Stimulated activated CD4-positive, alpha-beta T cell treated with anti-CD3 and anti-CD28 coated beads, TNF-alpha, amount 100 ng/mL, for 4 hours (primary cell): Measurements from ENCODE around the gene AKAP7.
"Not testable (repeated sequence)": the region's sequence is repeated elsewhere in the genome, so short reads cannot be mapped to it uniquely, and the experiment has no call there.

ENCODE experiments used
- DNase-seq, 3 experiments: peaks; one replicate each; pipeline ENCODE4 v3.0.0-alpha.2; 2020; ENCODE audit warnings: low read depth in 3 of 3

Gene AKAP7

DNA sequence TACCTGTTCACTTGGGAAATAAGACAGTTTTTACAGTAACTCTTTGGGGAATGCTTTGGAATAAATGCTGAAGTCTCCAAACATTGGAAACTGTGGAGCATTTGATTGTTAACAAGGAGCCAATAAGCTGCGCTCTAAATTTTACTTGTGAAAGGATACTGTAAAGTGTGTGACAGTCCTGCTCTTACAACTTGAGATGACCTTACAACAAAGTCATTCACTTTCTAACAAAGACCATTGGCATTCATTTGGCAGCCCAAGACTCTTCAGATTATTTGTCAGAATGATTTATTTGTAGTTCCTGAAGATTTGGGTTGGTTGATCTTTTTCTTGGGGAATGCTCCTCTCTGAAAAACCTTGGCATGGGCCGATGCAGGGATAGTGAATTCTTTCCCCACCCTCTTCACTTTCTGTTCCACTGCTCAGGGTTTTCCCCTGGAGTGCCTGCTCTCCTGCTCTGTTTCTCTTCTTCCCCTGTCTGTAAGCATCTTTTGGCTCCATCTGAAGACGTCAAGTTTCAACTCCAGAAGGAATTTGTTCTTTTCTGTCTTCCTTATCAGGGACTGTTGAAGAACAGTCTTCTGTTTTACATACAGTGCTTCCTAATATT, 116.4 kb downstream of the AKAP7 start:
- DNase-seq = no peak

DNA sequence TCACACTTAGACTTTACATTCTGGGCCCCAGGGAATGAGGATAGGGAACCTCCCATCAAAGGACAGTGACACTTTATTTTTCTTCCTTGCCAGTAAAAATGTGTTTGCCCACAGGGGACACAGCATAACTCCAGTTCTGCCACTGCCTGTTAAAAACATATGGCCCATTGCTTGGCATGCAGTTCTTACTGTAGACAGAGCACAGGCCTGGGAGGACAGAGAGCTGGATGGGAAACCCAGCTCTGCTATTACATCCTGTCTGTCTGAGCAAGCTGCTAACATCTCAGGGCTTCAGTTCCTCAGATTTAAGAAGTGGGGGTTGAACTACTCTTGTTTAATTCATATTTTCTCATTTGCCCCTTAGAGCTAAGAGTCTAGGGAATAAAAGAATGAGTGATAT, 120.2 kb downstream of the AKAP7 start:
- no peak for DNase-seq

DNA sequence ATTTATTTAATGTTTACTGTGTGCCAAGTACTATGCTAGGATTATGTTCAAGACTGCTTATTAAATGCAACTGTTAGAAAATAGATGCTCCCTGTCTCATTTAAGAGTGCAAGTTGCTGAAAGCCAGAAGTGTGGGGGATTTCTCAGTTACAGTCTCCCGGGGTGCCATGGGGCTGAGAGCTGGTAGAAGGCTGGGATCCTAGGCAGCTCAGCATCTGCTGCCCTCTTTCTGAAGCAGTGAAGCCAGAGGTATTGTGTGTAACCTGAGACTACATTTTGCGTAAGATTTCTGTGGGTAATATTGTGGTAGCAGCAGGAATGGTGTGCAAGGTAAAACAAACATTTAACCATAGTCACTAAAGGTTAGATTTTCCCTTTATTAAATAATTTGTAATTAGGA, 120.6 kb downstream of the AKAP7 start:
- DNase-seq = no peak

DNA sequence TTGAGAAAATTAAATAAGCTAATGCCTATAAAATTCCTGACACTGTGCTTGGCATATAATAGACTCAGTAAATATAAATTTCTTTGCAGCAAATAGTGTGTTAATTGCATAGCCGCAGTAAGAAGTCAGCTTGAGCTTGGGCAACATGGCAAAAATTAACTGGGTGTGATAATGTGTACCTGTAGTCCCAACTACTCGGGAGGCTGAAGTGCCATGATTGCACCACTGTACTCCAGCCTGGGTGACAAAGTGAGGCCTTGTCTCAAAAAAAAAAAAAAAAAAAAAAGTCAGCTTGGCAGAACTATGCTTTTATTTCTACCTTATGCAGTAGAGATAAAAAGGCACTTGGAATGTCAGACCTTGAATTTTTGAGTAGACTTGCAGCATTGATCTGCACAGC, 121.8 kb downstream of the AKAP7 start:
- DNase-seq = no peak

DNA sequence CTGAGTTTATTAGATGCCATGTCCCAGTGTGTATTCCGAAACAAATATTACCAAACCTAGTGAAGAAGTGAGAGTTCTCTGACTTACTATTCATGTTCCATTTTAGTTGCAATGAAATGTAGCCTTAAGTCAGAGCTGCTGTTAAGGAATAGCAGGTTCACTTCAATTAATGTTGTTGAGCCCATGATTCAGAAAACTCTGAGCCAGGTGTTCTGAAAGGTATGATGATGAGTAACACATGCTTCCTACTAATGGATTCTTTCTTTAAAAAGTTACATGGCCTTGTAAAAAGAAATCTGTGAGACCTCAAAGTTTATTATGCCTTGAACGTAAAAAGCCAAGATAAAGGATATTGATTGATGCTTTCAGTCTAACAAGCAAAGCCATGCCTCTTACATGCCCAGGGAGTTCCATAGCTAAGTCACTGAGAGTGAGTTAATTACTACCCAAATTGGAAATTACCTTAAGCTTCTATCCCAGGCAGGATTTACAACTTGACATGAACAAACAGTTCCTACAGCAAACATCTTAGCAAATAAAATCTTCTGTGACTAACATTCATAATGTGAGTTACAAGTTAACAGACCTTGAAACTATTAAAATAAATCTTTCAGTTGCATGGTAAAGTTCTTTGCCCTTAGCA, 122.9 kb downstream of the AKAP7 start:
- DNase-seq = no peak

DNA sequence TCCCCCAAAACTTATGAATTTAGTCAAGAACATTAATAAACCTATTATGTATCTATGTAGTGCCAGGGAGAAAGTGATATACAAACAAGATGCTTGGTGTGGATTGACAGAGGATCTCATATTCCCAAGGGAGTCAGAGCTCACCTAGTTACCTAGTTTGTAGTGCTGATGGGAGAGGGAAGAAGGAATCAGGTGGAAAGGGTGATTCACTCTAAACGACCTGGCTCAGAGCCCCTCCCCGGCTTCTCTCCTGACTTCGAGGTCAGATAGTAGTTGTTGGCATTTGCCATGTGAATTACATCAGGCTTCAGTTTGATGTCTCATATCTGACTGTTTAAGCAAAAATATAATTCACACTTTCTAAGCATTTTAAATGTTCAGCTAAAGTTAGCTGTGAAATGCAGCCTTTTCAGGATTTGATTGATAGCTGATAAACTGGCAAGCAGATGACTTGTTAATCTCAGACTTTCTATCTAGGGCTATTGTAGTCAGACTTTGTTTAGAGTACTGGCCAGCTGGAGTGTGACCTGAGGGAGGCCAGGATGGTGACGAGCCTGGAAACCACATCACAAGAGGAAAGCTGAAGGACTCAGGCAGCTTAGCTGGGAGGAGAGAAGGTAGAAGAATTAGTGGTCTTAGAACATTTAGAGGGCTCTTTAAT, 123.7 kb downstream of the AKAP7 start:
- no peak for DNase-seq

DNA sequence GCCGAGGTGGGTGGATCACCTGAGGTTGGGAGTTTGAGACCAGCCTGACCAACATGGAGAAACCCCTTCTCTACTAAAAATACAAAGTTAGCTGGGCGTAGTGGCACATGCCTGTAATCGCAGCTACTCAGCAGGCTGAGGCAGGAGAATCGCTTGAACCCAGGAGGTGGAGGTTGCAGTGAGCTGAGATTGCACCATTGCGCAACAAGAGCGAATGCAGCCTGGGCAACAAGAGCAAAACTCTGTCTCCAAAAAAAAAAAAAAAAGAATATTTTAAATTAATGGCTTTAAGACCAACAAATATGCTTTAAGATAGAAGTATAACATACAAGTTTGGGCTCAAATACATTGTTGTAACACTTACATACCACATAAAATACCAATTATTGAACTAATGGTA, 125.7 kb downstream of the AKAP7 start:
- not testable (repeated sequence) for DNase-seq

DNA sequence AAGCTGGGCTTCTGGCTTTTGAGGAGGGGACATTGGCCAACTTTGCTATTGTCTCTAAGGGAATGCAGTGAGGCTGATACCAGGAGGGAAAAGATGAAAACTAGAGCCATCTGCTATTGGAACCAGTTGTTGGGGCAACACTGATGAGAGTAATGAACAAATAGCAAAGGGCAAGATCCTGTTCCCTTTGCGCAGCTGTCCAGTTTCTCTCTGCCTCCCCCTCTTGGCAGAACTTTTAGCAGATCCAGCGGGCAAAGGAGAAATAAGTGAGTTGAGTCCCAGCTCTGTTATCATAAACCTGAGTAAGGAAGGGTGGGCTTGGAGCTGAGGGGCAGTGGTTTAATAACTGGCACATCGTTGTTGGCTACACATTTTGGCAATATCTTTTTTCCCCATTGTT, 126.8 kb downstream of the AKAP7 start:
- no peak for DNase-seq

DNA sequence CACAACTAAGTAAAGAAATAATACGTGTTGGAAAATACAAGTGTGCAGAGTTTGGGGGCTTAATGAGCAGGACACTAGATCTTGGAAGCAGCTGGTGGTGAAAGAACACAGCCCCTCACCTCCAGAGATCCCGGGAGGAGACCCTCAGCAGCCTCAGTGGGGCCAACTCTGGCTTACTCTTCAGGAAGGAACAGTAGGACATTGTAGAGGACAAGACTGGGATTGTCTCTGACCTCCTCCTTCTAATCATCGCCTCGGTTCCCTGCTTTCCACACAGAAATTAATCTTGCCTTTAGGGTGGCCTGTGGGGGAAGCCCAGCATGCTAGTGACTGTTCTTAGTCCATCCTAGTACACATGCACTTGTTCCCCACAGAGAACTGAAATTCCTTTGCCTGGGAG, 130.7 kb downstream of the AKAP7 start:
- DNase-seq = no peak

DNA sequence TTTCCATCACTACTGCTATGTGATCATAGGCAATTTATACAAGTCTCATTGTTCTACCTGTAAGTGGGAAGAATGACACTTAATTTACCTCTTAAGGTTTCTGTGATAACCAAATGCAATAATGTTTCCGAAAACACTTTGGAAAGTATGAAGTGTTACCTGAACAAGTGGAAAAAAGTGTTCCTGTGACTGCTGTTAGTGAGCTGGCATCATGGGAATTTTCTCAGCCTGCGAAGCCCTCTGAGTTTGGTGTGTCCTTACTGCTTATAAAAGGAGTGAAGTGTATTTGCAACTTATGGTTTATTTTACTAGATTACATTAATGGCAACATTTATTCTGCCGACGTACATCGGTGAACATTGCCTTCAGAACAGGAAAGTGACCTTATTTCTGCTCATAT, 133.0 kb downstream of the AKAP7 start:
- no peak for DNase-seq

DNA sequence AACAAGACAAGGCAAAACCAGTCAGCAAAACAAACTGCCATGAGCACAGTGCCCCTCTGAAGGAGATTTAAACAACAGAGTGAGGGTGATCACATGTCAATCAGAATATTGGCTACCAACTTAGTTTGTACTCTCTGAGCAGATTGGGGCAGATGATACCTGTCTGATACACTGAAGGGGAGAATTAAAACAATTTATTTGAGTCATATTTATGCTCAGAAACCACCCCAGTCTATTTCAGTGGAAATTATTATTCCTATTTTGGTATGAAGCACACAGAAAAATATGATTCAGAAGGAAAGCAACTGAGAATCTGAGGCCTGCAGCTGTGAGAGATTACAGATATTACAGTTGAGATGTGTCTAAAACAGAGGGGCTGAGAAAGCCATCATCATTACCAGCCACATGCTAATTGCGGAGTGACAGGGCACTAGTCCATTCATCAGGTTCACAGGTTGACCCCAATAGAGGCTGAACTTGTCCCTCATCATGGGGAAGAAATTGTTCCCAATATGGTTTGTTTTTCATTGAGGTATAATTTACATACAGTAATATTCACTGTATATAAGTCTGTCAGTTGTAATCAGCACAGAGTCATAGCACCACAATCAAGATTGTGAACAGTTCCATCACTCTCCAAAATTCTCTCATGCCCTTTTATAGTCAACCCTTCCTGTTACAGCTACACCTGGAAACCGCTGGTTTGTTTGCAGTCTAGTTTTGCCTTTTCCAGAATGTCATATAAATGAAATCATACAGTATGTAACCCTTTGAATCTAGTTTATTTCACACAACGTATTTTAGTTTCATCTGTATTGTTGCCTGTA, 134.5 kb downstream of the AKAP7 start:
- DNase-seq = no peak

DNA sequence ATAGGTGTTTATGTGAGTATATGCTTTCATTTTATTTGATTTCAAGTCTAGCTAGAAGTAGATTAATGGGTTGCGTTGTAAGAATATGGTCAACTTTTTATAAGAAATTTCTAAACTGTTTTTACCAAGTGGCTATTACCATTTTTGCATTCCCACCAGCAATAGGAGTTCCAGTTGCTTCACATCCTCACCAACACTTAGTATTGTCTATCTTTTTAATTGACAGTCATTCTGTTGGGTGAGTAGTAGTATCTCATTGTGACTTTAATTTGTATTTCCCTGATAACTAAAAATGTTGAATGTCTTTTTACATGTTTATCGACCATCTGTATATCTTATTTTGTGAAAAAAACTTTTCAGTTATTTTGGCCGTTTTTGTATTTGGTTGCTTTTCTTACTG, 135.3 kb downstream of the AKAP7 start:
- no peak for DNase-seq

DNA sequence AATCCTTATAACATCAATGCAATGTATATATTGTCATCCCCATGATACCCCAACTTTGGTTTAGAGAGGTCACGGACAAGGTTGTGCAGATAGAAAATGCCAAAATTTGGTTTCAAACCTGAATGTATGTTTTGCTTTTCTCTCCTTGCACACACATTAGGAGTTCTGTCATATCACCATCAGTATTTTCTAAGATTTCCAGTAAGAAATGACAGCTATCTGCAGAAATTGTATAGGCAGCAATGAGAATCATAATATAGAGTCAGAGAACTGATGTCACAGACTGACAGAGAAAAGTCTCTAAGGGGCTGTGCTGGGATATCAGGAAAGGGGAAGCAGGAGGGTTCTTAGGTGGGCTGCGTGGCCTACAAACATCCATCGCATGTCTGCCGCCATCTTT, 140.0 kb downstream of the AKAP7 start:
- DNase-seq = no peak

DNA sequence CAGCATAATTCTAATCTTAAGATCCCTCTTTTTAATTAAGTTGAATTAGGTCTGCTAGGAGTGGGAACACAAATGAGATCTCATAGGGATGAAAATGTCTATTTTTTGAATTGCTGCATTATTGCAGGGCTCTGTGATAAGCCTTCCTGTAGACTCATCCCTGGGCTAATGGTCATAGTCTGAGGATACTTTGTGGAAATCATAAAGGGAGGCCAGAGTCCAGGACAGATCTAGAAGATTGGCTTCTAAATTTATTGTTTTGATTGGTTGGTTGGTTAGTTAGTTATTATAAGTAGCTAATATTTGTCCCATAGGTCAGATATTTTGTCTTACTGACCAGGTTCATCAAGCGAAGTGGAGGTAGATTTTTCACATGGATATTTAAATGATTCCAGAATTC, 142.3 kb downstream of the AKAP7 start:
- no peak for DNase-seq

DNA sequence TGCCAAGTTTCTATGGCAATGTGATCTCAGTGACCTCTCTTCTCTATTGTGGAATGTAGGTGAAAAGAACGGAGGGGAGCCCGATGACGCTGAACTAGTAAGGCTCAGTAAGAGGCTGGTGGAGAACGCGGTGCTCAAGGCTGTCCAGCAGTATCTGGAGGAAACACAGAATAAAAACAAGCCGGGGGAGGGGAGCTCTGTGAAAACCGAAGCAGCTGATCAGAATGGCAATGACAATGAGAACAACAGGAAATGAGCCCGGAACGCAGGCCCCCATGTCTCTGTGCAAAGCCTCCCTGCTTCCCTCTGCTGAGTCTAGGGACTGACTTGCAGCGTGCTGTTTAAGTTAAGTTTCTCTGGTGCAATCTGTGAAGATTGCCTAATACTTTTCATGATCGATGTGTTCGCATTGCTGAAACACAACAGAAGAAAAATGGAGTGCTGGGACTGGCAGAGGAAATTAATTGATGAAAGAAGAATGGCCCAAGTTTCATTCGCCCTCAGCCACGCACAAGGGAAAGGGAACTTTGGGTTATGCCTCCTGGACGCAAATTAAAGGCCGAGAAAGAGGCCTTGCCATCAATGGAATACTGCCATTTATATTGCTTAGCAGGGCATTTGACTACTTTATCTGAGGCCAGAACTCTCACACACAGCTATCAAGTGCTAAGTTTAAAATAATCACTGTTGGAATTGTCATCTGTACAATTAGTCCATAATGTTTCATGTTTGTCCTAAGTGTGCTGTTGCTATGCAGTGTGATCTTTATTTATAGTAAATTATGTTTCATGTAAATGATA, 146.4 kb downstream of the AKAP7 start:
- DNase-seq = peak; percentile 10 to 28 (median 23)

DNA sequence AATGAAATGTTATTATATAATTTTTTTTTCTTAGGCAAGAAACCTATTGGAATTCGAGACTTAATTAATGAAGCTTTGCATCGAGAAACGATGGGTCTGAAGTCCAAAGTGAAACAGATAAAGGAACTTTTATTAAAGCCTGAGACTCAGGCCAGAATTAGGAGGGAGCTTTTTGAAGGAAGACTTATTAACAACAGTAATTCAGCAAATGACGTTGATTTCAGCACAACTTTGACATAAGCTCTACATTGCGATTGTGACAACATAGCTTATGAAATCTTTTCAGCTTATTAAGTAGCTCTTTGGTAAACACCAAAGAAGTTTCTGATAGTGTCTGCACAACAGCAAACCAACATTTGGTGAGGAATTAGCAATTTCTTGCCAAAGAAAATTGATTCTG, 147.1 kb downstream of the AKAP7 start:
- no peak for DNase-seq

DNA sequence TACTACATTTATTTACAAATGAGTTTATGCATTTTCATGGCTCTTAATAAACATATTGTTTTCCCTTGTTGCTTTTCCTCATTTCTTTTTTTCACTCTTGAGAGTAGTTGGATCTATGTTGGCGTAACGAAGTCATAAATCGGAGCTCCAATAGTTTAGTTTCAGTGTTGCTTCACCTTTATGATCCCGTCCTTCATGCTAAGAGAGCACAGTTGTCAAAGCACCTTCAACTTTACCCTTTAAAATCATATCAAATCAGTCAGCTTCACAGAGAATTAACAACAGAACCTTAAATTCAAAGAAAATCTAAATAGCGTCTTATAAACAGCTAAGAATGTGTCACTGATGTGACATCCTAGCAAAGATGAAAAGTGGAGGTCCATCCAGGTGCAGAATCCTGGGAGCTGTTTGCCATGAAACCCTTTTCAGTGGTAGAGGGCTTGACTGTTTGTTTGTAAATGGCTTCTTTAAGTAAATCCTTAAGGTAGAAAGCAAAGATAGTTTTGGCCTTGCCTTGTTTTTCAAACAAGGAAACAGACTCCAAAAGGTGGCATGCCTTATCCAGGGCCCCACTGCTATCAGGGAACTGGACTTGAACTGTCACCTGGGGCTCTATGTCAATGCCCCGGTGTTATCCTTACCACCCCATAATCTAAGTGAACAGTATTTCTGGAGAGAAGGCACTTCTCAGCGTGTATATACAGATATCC, 148.4 kb downstream of the AKAP7 start:
- no peak for DNase-seq

DNA sequence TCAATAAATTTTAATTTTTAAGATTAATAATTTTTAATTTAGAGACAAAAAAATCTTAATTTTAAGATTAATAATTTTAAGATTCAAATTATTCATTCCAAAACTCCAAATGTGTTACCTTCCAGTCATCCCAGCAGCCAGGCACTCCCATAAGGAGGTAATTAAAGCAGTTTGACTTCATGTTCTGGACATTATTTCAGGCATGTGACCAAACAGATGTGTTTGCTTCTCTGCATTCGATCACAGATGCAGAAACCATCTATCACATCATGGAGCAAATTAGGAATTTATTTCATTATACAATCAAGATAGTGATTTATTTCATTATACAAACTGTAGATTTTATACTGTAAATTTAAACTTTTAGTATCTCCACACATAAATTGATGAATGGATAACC, 150.3 kb downstream of the AKAP7 start:
- no peak for DNase-seq

DNA sequence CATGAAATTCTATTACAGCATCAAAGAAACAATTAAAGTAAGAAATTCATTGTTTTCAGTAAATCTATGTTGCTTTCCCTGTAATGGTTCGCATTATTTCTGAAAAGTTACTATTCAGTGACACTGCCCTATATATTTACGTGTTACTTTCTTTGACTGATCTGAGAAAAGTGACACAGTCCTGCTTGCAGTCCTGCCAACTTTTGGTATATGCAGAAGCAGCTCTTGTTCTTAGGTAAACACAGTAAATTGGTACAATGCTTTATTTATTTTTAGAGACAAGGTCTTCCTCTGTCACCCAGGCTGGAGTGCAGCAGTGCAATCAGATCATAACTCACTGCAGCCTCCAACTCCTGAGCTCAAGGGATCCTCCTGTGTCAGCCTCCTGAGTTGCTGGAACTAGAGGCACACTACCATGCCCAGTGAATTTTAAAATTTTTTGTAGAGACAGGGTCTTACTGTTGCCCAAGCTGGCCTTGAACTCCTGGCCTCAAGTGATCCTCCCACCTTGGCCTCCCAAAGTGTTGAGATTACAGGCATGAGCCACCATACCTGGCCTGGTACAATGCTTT, 151.3 kb downstream of the AKAP7 start:
- no peak for DNase-seq

DNA sequence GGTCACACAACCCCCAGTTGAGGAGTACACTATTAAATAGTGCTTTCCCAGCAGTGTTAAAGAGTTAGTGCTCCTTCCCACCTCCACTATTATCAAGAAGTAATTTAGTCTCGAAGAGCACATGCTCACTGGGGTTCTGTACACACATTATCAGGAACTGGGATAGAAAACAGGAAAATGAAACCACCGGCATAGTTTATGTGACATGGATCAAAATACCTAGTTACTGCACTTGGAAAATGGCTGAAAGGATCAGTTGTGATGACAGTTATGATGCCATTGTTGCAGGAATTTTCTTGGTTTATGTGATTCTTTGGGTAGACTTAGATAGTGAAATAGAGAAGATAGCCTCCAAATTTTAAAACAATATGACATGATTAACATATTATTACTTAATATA, 152.9 kb downstream of the AKAP7 start:
- no peak for DNase-seq

DNA sequence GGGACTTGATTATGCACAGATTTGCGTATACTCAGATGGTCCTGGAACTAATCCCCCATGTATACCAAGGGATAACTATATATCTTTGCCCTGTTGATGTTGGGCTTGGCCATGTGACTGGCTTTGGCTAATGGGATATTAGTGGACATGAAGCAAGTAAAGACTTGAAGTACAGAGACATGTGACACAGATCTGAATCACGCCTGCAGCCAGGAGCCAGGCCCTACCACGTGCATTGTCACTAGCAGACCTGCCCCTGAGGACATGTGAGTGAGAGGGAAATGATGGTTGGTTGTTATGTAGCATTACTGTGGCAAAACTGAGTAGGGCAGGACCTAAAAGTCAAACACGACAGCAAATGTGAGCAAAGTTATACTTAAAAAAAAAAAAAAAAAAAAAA, 155.7 kb downstream of the AKAP7 start:
- no peak for DNase-seq
